Activated CD8-positive, alpha-beta memory T cell treated with anti-CD3 and anti-CD28 coated beads, Interleukin-2, amount 50 U/mL, for 1 hour (primary cell): Measurements from ENCODE around the gene LOXL1.

Source experiments
- DNase-seq: peaks from one replicate; pipeline ENCODE4 v3.0.0-alpha.2; 2020; ENCODE audit errors: extremely low read depth

Gene LOXL1

GRCh38 chr15:73926219-73927002 lies at the start of gene LOXL1:
Gene LOXL1 (plus strand): TSS chr15:73926462. CDS start chr15:73926784, 322 bp downstream.
- no peak for DNase-seq

GRCh38 chr15:73879426-73879825 lies 46.8 kb upstream of the LOXL1 start:
- DNase-seq = no peak

- no peak for DNase-seq
These were observed 44.5 kb upstream of the LOXL1 start for GRCh38 chr15:73881579-73882320.

DNA sequence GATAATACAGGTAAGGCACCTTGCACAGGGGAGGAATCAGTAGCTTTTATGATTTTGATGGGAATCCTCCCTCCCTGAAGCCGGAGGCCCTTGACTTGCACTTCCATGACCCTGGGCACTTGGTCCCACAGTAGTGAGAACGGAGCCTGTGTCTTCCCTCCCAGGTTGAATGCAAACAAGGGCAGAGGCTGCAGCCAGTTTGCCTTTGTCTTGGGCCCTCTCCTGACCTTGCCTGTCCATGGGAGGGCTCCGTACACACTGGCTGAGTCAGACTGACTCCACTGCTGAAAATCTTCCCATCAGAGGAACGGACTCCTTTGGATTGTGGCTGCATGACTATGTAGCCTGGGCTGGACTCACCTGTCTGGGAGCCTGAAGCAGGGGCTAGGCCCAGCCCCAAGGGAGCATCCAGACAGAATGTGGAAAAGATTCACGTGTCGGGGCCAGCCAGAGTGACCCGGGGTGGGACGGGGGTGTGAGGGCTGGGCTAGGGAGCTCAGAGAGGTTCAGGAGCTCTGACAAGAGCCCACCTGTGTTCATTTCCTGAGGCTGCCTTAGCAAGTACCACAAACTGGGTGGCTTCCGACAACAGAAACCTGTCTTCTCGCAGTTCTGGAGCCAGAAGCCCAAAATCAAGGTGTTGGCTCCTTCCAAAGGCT lies 43.4 kb upstream of the LOXL1 start:
- DNase-seq = no peak

- no peak for DNase-seq
These were observed 42.1 kb upstream of the LOXL1 start for GRCh38 chr15:73884159-73884558.

- DNase-seq = no peak
These were observed 40.1 kb upstream of the LOXL1 start for GRCh38 chr15:73885954-73886700.

DNA sequence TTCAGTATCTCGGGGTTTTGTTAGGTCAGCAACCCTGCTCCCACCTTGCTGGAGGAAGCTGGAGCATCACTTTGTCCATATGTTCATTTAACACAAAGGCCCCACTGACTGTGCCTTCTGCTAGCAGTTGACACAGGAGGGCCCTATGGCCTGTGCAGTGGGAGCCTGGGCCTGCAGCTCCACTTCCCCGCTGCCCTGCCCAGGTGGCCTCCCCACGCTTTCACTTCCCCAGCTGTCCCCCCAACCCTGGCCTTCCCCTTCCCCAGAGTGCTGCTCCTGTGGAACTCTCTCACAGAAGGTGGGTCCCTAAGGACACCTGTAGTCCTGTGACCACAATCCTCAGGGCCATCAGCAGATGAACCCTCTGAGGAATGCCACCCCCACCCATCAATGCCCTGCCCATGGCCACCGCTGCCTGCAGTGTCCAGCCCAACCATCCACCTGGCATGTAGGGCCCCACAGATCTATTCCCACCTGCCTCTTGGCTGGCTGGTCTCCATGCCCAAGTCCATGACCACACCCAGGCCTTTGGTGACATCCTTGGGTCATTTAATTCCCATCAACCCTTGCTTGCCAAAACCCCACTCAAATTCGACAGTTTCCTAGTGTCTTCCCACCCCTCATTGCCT lies 39.4 kb upstream of the LOXL1 start:
- no peak for DNase-seq

DNA sequence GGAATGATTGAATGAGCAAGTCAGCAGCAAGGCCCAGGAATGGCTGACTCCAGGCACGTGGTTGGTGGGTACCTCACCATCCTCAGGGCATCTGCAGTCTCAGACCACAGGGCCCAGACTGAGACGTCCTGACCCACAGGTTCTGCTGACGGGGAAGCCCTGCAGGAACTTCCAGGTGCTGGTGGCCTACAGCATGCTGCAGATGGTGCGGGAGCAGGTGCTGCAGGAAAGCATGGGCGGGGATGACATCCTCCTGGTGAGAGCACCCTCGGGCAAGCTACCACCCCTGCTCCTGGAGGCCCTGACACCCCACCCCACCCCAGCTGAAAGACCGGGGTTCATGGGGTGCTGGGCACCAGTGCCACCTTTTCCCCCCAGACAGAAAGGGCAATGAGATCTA lies 38.8 kb upstream of the LOXL1 start:
- DNase-seq = no peak

DNA sequence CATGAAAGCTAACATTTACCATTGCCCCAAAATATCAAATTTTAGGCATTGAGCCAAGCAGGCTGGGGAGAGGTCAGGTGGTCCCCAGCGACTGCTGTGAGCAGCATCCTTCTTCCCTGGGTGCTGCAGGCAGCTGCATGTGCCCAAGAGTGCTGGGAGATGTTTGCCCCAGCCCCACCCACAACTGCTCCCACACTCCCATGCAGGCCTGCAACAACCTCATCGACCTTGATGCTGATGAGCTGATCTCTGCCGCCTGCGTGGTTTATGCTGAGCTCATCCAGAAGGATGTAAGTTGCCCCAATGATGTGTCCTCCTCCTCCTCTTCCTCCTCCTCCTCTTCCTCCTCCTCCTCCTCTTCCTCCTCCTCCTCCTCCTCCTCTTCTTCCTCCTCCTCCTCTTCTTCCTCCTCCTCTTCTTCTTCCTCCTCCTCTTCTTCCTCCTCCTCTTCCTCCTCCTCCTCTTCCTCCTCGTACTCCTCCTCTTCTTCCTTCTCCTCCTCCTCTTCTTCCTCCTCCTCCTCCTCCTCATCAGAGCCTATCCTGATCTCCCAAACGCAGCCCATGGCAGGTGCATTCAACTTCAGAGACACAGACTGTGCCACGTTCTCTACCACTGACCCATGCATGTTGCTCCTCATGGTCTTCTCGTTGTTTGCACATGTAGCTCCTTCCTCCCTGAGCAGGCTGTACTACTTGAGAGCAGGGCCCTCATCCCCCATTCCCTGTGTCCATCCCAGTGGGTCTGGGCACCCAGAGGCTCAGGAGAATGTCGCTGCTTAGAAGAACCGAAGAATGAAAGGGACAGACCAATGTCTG lies 37.8 kb upstream of the LOXL1 start:
- no peak for DNase-seq

- no peak for DNase-seq
These were observed 37.1 kb upstream of the LOXL1 start for GRCh38 chr15:73889053-73889761.

- DNase-seq = no peak
These were observed 36.5 kb upstream of the LOXL1 start for GRCh38 chr15:73889762-73890124.

GRCh38 chr15:73891328-73892315 lies 34.6 kb upstream of the LOXL1 start:
- no peak for DNase-seq

- DNase-seq = no peak
These were observed 33.6 kb upstream of the LOXL1 start for GRCh38 chr15:73892446-73893226.

DNA sequence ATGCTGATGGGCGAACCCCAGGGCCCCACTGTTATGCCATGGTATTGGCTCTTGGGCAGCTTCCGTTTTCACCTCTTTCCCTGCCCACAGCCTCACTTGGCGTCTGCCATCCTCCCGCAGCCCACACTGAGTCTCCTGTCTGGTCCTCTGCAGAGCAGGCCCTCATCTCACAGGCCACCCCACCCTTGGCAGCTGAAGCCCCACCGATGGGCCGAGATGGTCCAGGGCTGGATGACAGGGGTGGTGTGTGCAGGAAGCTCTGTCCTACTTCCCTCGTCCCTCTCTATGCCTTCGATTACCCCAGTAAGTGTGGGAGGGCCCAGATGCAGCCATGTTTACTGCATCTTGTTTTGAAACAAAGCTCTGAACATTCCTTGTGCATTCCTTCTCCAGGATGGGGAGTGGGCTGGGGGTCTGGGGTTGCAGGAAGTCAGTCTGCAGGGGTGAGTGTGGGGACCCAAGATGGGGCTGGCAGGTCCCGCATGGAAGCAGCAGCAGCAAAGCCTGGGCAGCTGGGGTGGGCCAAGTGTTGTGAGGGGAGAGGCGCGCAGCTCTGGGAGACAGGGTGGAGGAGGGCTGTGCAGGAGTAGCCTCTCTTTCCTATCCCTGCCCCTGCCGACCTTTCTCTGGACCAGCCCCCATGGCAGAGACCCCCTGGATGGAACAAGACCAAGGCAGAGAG lies 32.0 kb upstream of the LOXL1 start:
- no peak for DNase-seq

- DNase-seq = no peak
These were observed 28.6 kb upstream of the LOXL1 start for GRCh38 chr15:73897441-73898261.
